ENCODE results near the gene HTR3C. TPM values are rescaled to one million over a fixed set of nuclear protein-coding genes. Genes with fewer than 3 reads are reported as not detected.

Gene HTR3C
- total RNA-seq, 4 donors from 2014 or later = 0.48 TPM; not detected in 3

- DNase-seq (ENCODE audit: low spot score) (no peak), ATAC-seq (ENCODE audit: low FRiP score) (no peak)
- no peak for TF ChIP-seq CTCF (IDR thresholded peaks at IDR 0.05)
Measured at GRCh38 chr3:184078851-184079250, 26.0 kb downstream of the HTR3C start.

GRCh38 chr3:184081116-184081830, 28.4 kb downstream of the HTR3C start:
- ATAC-seq (ENCODE audit: low FRiP score) = no peak
- TF ChIP-seq CTCF (IDR thresholded peaks at IDR 0.05) = no peak
- no peak for DNase-seq (ENCODE audit: low spot score)

- no peak for DNase-seq (ENCODE audit: low spot score)
- no peak for TF ChIP-seq CTCF (IDR thresholded peaks at IDR 0.05)
- ATAC-seq (ENCODE audit: low FRiP score) = no peak
Measured at GRCh38 chr3:184082034-184082433, 29.2 kb downstream of the HTR3C start.

GRCh38 chr3:184082465-184082864, 29.6 kb downstream of the HTR3C start:
- ATAC-seq (ENCODE audit: low FRiP score) = no peak
- TF ChIP-seq CTCF (IDR thresholded peaks at IDR 0.05) = no peak

GRCh38 chr3:184085389-184085852, 32.6 kb downstream of the HTR3C start:
- DNase-seq (ENCODE audit: low spot score) (no peak), ATAC-seq (ENCODE audit: low FRiP score) (no peak)
- TF ChIP-seq CTCF (IDR thresholded peaks at IDR 0.05) = no peak

More at GRCh38 chr3:184082465-184082864, 29.6 kb downstream of the HTR3C start:
- no peak for DNase-seq (ENCODE audit: low spot score)

- ATAC-seq (ENCODE audit: low FRiP score) (no peak), DNase-seq (ENCODE audit: low spot score) (no peak)
- no peak for TF ChIP-seq CTCF (IDR thresholded peaks at IDR 0.05)
Measured at GRCh38 chr3:184092199-184092598, 39.4 kb downstream of the HTR3C start.

GRCh38 chr3:184096811-184097383, 44.0 kb downstream of the HTR3C start, which contains the start of gene HTR3E:
Gene HTR3E (plus strand): TSS chr3:184097064. CDS start chr3:184097530, 466 bp downstream.
- ATAC-seq (ENCODE audit: low FRiP score) (no peak), DNase-seq (ENCODE audit: low spot score) (no peak)
- TF ChIP-seq CTCF (IDR thresholded peaks at IDR 0.05) = no peak

Measured in omental fat pad (tissue), 4 donors.